ENCODE measurements around the gene LBHD2. TPM values are rescaled to one million over a fixed set of nuclear protein-coding genes. Genes with fewer than 3 reads are reported as not detected.

The LBHD2 gene
- total and polyA plus RNA-seq, 2 of the 13 experiments (the other 11 are each of a cell fraction or from before 2014, with no cell fraction given), result 0.67 to 1.00 TPM

- TF ChIP-seq ZNF407 (CRISPR knock-in tag; IDR thresholded peaks at IDR 0.05; ENCODE audit: not compliant biosample characterization), result peak; percentile 89
- no peak for TF ChIP-seq MXD3 (CRISPR knock-in tag; IDR thresholded peaks at IDR 0.05)
- TF ChIP-seq HDAC2 (CRISPR knock-in tag; IDR thresholded peaks at IDR 0.05), result no peak
- TF ChIP-seq JARID2 (CRISPR knock-in tag; IDR thresholded peaks at IDR 0.05; ENCODE audit: insufficient replicate concordance), result no peak
- 0 out of 2 replicates have a peak, but pooled peaks have one; percentile 46 for TF ChIP-seq ZNF512B (CRISPR knock-in tag; IDR thresholded peaks at IDR 0.05; ENCODE audit: borderline replicate concordance)
- TF ChIP-seq ZNF7 (CRISPR knock-in tag; IDR thresholded peaks at IDR 0.05), result no peak
- TF ChIP-seq RXRB (CRISPR knock-in tag; IDR thresholded peaks at IDR 0.05; ENCODE audit: borderline replicate concordance), result peak; percentile 32; the same call in 1 of the 2 replicates
- peak; percentile 68; the same call in 1 of the 2 replicates for TF ChIP-seq BCL3 (CRISPR knock-in tag; IDR thresholded peaks at IDR 0.05)
- no peak for TF ChIP-seq ZC3H13 (CRISPR knock-in tag; IDR thresholded peaks at IDR 0.05)
- 0 out of 2 replicates have a peak, but pooled peaks have one; percentile 18 for TF ChIP-seq ZBTB39 (CRISPR knock-in tag; IDR thresholded peaks at IDR 0.05)
- no peak for TF ChIP-seq STAG1 (CRISPR knock-in tag; IDR thresholded peaks at IDR 0.05)
These were observed 10.6 kb downstream of the LBHD2 start, which contains the start of gene EXOC3L4 (continued) for GRCh38 chr14:103094406-103095209.
